GM18909 (cell line): Measurements from ENCODE around the gene PDE7B.
"Not testable (repeated sequence)": the region's sequence is repeated elsewhere in the genome, so short reads cannot be mapped to it uniquely, and the experiment has no call there.

Experiments
- ATAC-seq: cut with Tn5 transposase; IDR thresholded peaks from one replicate; pipeline ENCODE4 v1.9.1; 2021; ENCODE audit warnings: mild to moderate bottlenecking; ENCODE audit not compliant: unreplicated experiment, poor library complexity

Gene PDE7B

GRCh38 chr6:136210398-136211165 is 359.1 kb downstream of the PDE7B start:
- no peak for ATAC-seq

DNA sequence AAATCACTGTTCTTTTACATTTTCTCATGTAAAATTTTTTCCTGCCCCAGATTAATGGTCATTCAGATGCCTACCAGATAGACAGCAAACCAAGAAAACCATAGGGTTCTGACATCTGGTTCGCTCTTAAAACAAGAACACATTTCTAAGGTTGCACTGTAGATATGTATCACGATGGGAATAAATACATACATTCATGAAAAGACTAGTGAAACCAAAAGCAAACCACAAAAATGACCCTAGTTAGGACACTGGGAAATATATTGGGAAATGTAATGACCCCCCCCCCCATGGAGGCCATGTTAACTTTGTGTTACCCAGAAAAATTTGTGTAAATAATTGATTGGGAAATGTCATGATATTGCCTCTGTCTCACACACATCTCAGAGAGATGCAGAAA is 361.1 kb downstream of the PDE7B start:
- ATAC-seq, result no peak

DNA sequence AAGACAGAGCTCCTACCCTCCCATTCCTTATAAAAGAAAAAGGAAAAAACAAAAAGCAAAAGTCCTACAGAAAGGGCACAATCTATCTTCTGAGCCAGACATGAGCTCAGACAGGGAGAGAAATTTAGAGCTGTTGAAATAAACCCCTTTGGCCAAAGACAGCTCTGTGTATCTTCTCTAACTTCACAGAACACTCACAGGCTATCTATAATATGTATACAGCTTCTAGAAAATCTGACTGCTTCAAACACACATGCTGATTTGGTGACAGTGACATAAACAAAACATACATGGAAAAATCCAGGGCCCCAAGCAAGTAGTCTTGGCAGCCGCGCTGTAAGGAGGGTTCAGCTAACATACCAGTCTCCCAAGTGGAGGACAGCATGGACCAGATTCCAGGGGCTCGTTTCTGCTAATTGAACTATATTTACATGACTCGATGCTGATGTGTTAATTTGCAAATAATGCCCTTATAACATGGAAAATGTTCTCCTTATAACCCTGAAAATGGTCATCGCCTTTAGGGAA is 361.6 kb downstream of the PDE7B start:
- ATAC-seq, result no peak

- ATAC-seq, result no peak
These were observed 362.4 kb downstream of the PDE7B start for GRCh38 chr6:136213853-136214252.

DNA sequence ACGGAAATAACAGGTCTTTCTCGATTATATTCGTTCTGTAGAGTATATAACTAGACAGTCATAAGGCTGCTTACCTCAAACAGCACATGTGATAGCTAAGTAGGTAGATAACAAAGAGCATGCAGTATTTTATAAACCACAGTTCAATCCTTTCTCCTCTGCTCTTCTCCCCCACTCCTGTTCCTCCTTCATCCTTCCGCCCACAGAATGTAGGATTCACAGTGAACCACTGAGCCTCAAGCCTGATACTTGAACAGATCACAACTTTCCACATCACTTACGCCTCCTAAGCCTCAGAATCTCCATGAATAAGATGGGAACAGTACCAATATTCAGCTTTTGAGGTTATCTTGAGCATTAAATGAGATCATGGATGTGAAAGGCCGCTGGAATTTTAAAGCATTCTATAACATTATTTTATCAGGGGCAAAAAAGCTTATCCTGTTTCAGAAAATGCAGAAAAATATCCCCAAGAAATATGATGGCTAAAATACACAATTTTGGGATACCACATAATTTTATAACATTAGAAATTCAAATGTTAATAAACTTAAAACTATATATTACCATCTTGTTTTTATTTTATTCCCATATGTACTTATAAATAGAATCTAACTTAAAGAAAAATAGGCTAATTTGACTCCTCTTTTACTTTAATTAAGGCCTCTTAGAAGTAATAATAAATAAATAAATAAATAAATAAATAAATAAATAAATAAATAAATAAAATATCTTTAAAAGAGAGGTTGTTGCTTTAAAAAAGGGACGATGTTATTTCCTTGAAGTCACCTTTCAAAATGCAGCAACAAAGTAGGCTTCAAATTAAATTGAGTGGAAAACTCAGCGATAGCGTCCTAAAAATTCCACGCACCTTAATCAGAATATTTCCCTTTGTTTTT is 365.3 kb downstream of the PDE7B start:
- ATAC-seq, result no peak

DNA sequence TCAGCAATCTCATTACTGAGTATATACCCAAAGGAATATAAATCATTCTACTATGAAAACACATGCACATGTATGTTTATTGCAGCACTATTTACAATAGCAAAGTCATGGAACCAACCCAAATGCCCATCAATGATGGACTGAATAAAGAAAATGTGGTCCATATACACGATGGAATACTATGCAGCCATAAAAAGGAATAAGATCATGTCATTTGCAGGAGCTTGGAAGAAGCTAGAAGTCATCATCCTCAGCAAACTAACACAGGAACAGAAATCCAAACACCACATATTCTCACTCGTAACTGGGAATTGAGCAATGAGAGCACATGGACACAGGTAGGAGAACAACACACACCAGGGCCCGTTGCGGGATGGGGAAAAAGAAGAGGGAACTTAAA is 373.5 kb downstream of the PDE7B start:
- not testable (repeated sequence) for ATAC-seq

DNA sequence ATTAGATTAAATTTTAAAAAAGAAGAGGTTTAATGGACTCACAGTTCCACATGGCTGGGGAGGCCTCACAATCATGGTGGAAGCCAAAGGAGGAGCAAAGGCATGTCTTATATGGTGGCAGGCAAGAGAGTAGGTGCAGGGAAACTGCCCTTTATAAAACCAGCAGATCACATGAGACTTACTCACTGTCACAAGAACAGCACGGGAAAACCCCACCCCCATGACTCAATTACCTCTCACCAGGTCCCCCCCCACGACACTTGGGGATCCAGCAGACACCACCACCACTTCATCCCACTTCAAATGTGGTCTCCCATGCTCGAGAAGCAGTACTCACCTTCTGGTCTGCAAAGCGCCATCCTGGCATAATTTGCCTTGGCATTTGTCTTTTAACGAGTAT is 374.0 kb downstream of the PDE7B start:
- no peak for ATAC-seq

GRCh38 chr6:136226027-136226673 is 374.6 kb downstream of the PDE7B start:
- peak; percentile 73 for ATAC-seq

- ATAC-seq, result peak; percentile 24
These were observed 375.3 kb downstream of the PDE7B start for GRCh38 chr6:136226674-136227377.

DNA sequence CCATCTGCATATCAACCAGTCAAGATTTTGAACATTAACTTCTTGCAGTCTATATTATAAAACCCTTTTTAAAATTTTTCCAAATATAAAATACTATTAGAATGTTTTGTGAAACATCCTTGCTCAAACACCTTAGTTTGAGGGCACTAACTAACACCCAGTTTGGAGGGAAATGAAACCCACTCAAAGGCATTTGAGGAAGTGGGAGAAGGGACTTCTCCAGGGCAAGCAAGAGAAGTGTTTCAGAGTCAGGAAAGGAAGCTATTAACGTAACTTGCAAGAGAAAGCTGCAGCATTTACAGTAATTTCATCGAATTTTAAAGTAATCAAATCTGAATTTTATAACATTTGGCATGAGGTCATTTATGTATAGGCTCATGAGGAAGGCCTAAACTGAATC is 377.3 kb downstream of the PDE7B start:
- no peak for ATAC-seq

DNA sequence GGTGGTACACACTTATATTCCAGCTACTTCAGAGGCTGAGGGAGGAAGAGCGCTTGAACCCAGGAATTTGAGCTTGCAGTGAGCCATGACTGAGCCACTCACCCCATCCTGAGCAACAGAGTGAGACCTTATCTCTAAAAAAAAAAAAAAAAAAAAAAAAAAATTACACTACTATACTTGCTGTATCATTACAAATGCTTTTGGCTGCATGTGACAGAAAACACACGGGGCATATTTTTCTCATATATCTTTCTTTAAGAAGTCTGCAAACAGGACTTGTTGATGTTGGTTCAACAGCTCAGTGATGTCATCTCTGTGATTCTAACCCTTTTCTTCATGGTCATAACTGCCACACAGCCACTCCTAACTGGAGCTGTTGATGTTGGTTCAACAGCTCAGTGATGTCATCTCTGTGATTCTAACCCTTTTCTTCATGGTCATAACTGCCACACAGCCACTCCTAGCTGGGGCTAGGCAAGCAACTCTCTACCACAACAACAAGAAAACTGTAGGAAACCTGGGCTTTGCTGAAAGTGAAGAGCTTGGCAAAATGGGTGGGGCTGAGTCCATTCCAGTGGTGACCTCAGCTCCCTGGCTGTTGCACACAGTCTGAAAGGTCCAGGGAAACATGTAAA is 378.8 kb downstream of the PDE7B start:
- ATAC-seq, result no peak

GRCh38 chr6:136232701-136233100 is 381.2 kb downstream of the PDE7B start:
- ATAC-seq, result no peak

DNA sequence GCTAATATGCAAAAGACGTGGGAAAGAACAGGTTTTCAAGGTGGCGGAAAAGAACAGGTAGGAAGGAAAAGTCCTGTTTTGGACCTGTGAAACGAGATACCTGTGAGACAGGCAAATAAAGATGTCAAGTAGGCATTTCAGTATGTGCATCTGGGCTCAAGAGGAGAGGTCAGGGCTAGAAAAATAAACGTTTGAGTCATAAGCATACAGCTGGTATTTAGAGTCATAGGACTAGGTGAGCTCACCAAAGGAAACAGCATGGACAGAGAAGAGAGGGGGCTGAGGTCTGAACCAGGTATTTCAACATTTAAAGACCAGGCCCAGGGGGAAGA is 383.7 kb downstream of the PDE7B start:
- ATAC-seq, result no peak

DNA sequence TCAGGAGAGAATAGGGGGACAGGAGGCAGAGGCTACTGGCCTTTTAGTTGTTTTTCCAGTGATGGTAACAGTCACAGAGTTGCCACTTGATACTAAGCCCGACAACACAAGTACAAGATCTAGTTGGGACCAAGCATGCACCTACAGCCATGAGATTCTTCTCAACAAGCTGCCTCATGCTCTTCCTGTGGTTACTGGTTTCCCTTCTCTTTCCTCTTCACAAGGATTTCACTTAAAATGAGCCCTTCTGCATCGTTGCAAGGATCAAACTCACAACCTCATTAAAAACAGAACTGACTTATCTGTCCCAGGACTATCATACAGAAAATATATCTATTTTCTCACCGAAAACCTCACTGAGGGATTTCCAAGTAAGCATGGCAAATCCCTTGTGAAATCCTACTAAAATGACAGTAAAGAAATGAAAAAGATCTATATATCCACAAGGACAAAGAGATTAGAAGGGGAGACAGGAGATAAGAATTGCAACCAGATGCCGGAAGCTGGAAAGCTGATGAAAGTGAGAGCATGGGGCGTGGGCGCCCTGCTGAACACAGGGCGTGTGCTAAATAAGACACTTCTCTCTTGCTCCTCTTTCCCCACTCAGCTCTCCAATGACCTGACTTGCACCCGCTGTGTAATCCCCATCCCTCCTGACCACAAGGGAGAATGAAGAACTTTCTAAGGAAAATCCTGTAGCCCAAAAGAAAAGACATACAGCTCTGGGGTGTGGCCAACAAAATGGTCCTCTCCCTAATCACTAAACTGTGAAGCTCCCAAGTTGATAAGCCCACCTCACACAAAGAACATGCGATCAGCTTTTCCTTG is 385.2 kb downstream of the PDE7B start:
- ATAC-seq, result no peak

DNA sequence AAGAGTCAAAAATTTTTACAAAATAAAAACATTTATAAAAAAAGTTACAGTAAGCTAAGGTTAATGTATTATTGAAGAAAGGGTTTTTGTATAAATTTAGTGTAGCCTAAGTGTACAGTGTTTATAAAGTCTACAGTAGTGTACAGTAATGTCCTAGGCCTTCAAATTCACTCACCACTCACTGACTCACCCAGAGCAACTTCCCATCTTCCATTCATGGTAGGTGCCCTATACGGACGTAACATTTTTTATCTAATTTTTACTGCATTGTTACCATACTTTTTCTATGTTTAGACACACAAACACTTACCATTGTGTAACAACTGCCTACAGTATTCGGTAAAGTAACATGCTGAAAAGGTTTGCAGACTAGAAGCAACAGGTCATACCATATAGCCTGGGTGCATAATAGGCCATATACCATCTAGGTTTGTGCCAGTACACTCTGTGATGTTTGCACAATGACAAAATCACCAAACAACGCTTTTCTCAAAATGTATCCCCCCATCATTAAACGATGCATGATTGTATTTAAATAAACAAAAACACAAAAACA is 392.6 kb downstream of the PDE7B start:
- ATAC-seq, result no peak
